MM.1S (cell line): ENCODE measurements around the gene PTGDR.

Experiments
- DNase-seq: peaks from one replicate; pipeline ENCODE4 v3.0.0-alpha.2; 2015
- H2AFZ ChIP-seq: fragments of 300-600 bp; sonication (generic); 2 replicates; pipeline ENCODE4 v1.6.0; 2016; ENCODE audit warnings: antibody characterized with exemption, low read length
- H3F3A ChIP-seq: fragments of 300-600 bp; sonication (generic); 2 replicates; pipeline ENCODE4 v1.6.1; 2016; ENCODE audit warnings: mild to moderate bottlenecking, antibody characterized with exemption, low read length, moderate library complexity, mixed read lengths; ENCODE audit not compliant: insufficient read depth
- H3K27ac ChIP-seq: fragments of 300-600 bp; sonication (generic); 2 replicates; pipeline ENCODE4 v1.5.1; 2016; ENCODE audit warnings: mild to moderate bottlenecking, low read length
- H3K27me3 ChIP-seq: fragments of 300-600 bp; sonication (generic); replicated peaks from 2 replicates; pipeline ENCODE4 v1.6.0; 2016; ENCODE audit warnings: low read length; ENCODE audit not compliant: insufficient read depth
- H3K36me3 ChIP-seq: fragments of 300-600 bp; sonication (generic); replicated peaks from 2 replicates; pipeline ENCODE4 v1.6.1; 2016; ENCODE audit warnings: mild to moderate bottlenecking, low read length, mixed read lengths; ENCODE audit not compliant: insufficient read depth
- H3K4me1 ChIP-seq: fragments of 300-600 bp; sonication (generic); 2 replicates; pipeline ENCODE4 v1.6.1; 2016; ENCODE audit warnings: low read length, mixed read lengths
- H3K4me2 ChIP-seq: fragments of 300-600 bp; sonication (generic); 2 replicates; pipeline ENCODE4 v1.6.0; 2016; ENCODE audit warnings: low read depth, low read length
- H3K4me3 ChIP-seq: fragments of 300-600 bp; sonication (generic); 2 replicates; pipeline ENCODE4 v1.5.1; 2016; ENCODE audit warnings: low read length, mixed read lengths
- H3K79me2 ChIP-seq: fragments of 300-600 bp; sonication (generic); 2 replicates; pipeline ENCODE4 v1.6.1; 2016; ENCODE audit warnings: mixed run types, low read length, mixed read lengths
- H3K9ac ChIP-seq: fragments of 300-600 bp; sonication (generic); 2 replicates; pipeline ENCODE4 v1.6.1; 2016; ENCODE audit warnings: low read length, mixed read lengths
- H3K9me2 ChIP-seq: fragments of 300-600 bp; sonication (generic); replicated peaks from 2 replicates; pipeline ENCODE4 v1.6.1; 2016; ENCODE audit warnings: mild to moderate bottlenecking, low read length, mixed read lengths; ENCODE audit not compliant: insufficient read depth
- H3K9me3 ChIP-seq: fragments of 300-600 bp; sonication (generic); replicated peaks from 2 replicates; pipeline ENCODE4 v1.6.1; 2016; ENCODE audit warnings: mild to moderate bottlenecking, low read length, mixed read lengths; ENCODE audit not compliant: insufficient read depth
- H4K20me1 ChIP-seq: fragments of 300-600 bp; sonication (generic); 2 replicates; pipeline ENCODE4 v1.6.1; 2016; ENCODE audit warnings: mild to moderate bottlenecking, low read length, moderate library complexity, mixed read lengths; ENCODE audit not compliant: insufficient read depth
- CTCF ChIP-seq: fragments of 300-600 bp; sonication (generic); IDR thresholded peaks from 2 replicates; pipeline ENCODE4 v1.5.1; 2016; ENCODE audit warnings: antibody characterized with exemption, low read length, mixed read lengths
- EZH2 ChIP-seq: fragments of 300-600 bp; sonication (generic); optimal IDR thresholded peaks from 2 replicates; pipeline ENCODE3; 2017; ENCODE audit warnings: low read depth, mild to moderate bottlenecking, antibody characterized with exemption, low read length, mixed read lengths
- EZH2phosphoT487 ChIP-seq: fragments of 300-600 bp; sonication (generic); IDR thresholded peaks from 2 replicates; pipeline ENCODE4 v1.6.1; 2018; ENCODE audit warnings: antibody characterized with exemption, low read length

Gene PTGDR

DNA sequence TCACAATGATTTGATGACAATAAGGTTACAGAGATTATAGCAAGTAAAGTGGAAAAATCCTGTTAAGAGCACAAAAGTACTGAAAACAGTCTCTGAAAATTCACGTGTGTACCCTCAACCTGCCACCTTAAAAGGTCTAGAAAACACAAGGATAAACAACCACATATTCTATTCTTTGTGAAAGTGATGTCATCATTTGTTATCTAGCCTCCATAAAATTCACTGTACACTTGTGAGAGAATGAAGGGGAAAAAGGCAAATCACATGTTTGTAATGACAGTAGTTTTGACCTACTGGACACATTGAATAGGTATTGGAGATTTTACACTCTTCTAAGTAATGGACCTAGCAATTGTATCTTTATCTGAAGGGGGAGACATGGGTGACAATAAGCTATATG, 4.0 kb downstream of the PTGDR start:
- H3K9ac ChIP-seq = no peak overlapping the region
- no peaks in the 10 kb centered on the region for H4K20me1 ChIP-seq
- no peaks in the 10 kb centered on the region for H3K36me3 ChIP-seq
- H3K27me3 ChIP-seq = no peaks in the 10 kb centered on the region
- no peaks in the 10 kb centered on the region for H3F3A ChIP-seq
- H2AFZ ChIP-seq = no peak overlapping the region
- H3K79me2 ChIP-seq = no peaks in the 10 kb centered on the region
- peaks cover 2% of the 10 kb centered on the region; the same call in 1 of the 2 replicates for H3K4me1 ChIP-seq
- no peak overlapping the region for H3K27ac ChIP-seq
- H3K4me2 ChIP-seq = no peak overlapping the region
- no peaks in the 10 kb centered on the region for H3K9me2 ChIP-seq
- no peaks in the 10 kb centered on the region for H3K9me3 ChIP-seq
- no peak for DNase-seq
- H3K4me3 ChIP-seq = no peak overlapping the region
- TF ChIP-seq EZH2 (no peak), CTCF (no peak), EZH2phosphoT487 (no peak)

GRCh38 chr14:52272375-52272774, 4.9 kb downstream of the PTGDR start:
- H3K27ac ChIP-seq = no peak overlapping the region
- H3K79me2 ChIP-seq = no peaks in the 10 kb centered on the region
- H3K27me3 ChIP-seq = no peaks in the 10 kb centered on the region
- H3K4me3 ChIP-seq = no peak overlapping the region
- no peaks in the 10 kb centered on the region for H3K4me1 ChIP-seq
- H3K9me3 ChIP-seq = no peaks in the 10 kb centered on the region
- DNase-seq = peak; percentile 59
- TF ChIP-seq CTCF (peak; percentile 48), EZH2phosphoT487 (no peak)
- H2AFZ ChIP-seq = no peak overlapping the region
- no peaks in the 10 kb centered on the region for H3K9me2 ChIP-seq
- H4K20me1 ChIP-seq = no peaks in the 10 kb centered on the region
- H3K9ac ChIP-seq = no peak overlapping the region
- no peak overlapping the region for H3K4me2 ChIP-seq
- no peaks in the 10 kb centered on the region for H3F3A ChIP-seq
- no peaks in the 10 kb centered on the region for H3K36me3 ChIP-seq

GRCh38 chr14:52275372-52275771, 7.9 kb downstream of the PTGDR start:
- H4K20me1 ChIP-seq = no peaks in the 10 kb centered on the region
- no peaks in the 10 kb centered on the region for H3K9me2 ChIP-seq
- H3K36me3 ChIP-seq = no peaks in the 10 kb centered on the region
- TF ChIP-seq EZH2phosphoT487 = no peak
- TF ChIP-seq EZH2 = no peak
- TF ChIP-seq CTCF = no peak
- H3K4me1 ChIP-seq = no peaks in the 10 kb centered on the region
- H3K4me3 ChIP-seq = no peak overlapping the region
- H3K27me3 ChIP-seq = no peaks in the 10 kb centered on the region
- no peak overlapping the region for H3K4me2 ChIP-seq
- H3K9me3 ChIP-seq = no peaks in the 10 kb centered on the region
- H3K79me2 ChIP-seq = no peaks in the 10 kb centered on the region
- no peak overlapping the region for H3K27ac ChIP-seq
- DNase-seq = no peak
- no peaks in the 10 kb centered on the region for H3F3A ChIP-seq
- H2AFZ ChIP-seq = no peak overlapping the region
- H3K9ac ChIP-seq = no peak overlapping the region
